Stomach (tissue), 9 donors: Measurements from ENCODE around the gene MED23. TPM values are rescaled to one million over a fixed set of nuclear protein-coding genes. Genes with fewer than 3 reads are reported as not detected.

Experiments
- DNase-seq, 2 donors: peaks; one replicate each; pipeline versions ENCODE4 v3.0.0 to v3.0.0-alpha.2; 2013 to 2019
- H3K27ac ChIP-seq, 5 donors: fragments of 200-600 bp in 4 of 5; sonication (generic) in 4 of 5; one replicate each; pipeline ENCODE4 v1.5.1; 2013 to 2019; ENCODE audit warnings: mild to moderate bottlenecking in 1 of 5, moderate library complexity in 1 of 5
- H3K27me3 ChIP-seq, 3 donors: fragments of 200-600 bp; sonication (generic); one replicate each; pipeline ENCODE4 v1.5.1; 2017 to 2019; ENCODE audit warnings: mixed run types in 1 of 3
- H3K36me3 ChIP-seq, 4 donors: fragments of 200-600 bp; sonication (generic); 1 replicate in 3 of 4; 2 replicates in 1 of 4; pipeline ENCODE4 v1.5.1; 2016 to 2019
- H3K4me1 ChIP-seq, 4 donors: fragments of 200-600 bp; sonication (generic); one replicate each; pipeline ENCODE4 v1.5.1; 2016 to 2019
- H3K4me3 ChIP-seq, 4 donors: fragments of 200-600 bp; sonication (generic) in 3 of 4; one replicate each; pipeline ENCODE4 v1.5.1; 2016 to 2019; ENCODE audit warnings: mild to moderate bottlenecking in 1 of 4
- H3K9me3 ChIP-seq, 4 donors: fragments of 200-600 bp; sonication (generic); one replicate each; pipeline ENCODE4 v1.5.1; 2016 to 2019
- CTCF ChIP-seq, 7 experiments: fragments of 450-650 bp in 4 of 7; fragments of 200-600 bp in 3 of 7; sonication (generic) in 3 of 7; IDR thresholded peaks; one replicate each; pipeline ENCODE4 v1.5.1; 2016 to 2019; ENCODE audit warnings: antibody characterized with exemption in 7 of 7, control low read depth in 2 of 7, mild to moderate bottlenecking in 1 of 7
- EP300 ChIP-seq: sonication (generic); formaldehyde crosslinking; IDR thresholded peaks from one replicate; pipeline ENCODE4 v1.6.1; 2017; ENCODE audit warnings: antibody characterized with exemption
- POLR2A ChIP-seq, 4 donors: fragments of 450-650 bp; IDR thresholded peaks; one replicate each; pipeline ENCODE4 v1.6.1; 2016; ENCODE audit warnings: antibody characterized with exemption in 4 of 4, control low read depth in 2 of 4, mild to moderate bottlenecking in 1 of 4, moderate library complexity in 1 of 4
- POLR2AphosphoS5 ChIP-seq, 3 donors: sonication (generic); formaldehyde crosslinking; IDR thresholded peaks; one replicate each; pipeline ENCODE4 v1.6.1; 2016; ENCODE audit warnings: antibody characterized with exemption in 3 of 3
- WGBS, 5 donors: extraction: QIAGEN DNeasy Blood & Tissue Kit in 3 of 5; methylation state at CpG; one replicate each; pipeline versions ENCODE4 v1.1.5 to v1.1.7; 2013 to 2018; 5-methylcytosine and 5-hydroxymethylcytosine counted together
- intact Hi-C: fragments of 100-400 bp; cut with DNase I; formaldehyde crosslinking; loops from one replicate; pipeline ENCODE4 v1.15.1; 2023; ENCODE audit warnings: low total_unique reads
- polyA plus RNA-seq, 3 donors: library from polyadenylated mRNA; stranded (reverse); fragments of 200-250 nt; gene quantifications; one replicate each; pipeline ENCODE4 v1.2.3, GENCODE V29; 2013
- total RNA-seq, 5 donors: library from RNA; depleted of rRNA; stranded (reverse); fragments of >200 nt; gene quantifications; one replicate each; pipeline versions ENCODE4 v1.1.0 to v1.2.3, GENCODE V29; 2014 to 2016
- donor health status: healthy with polysubstance abuse.
- donor health status: Bipolar disorder and iron deficiency.
- donor health status: healthy.

The MED23 gene
- total and polyA plus RNA-seq, 8 donors = 4.0 to 107 (median 13.7) TPM

GRCh38 chr6:131588643-131589042 lies 39.4 kb downstream of the MED23 start:
- Histone ChIP-seq H3K27ac (no peak overlapping the region), H3K27me3 (no peaks in the 10 kb centered on the region), H3K9me3 (no peaks in the 10 kb centered on the region), H3K36me3 (peaks cover 55 to 100% (median 100%) of the 10 kb centered on the region in 4 donors), H3K4me3 (no peak overlapping the region), H3K4me1 (no peaks in the 10 kb centered on the region)
- no peak for DNase-seq
- intact Hi-C loops = no loop called here
- TF ChIP-seq POLR2AphosphoS5 (IDR thresholded peaks at IDR 0.05) (no peak), CTCF (IDR thresholded peaks at IDR 0.05) (no peak), POLR2A (IDR thresholded peaks at IDR 0.05) (no peak), EP300 (no peak)
- 86 to 94% (median 90%) methylated on average over 2 of the region's 2 CpGs for WGBS, 5 donors

- WGBS, 5 donors = 90 to 97% (median 95%) methylated on average over 4 of the region's 4 CpGs
- no peak for DNase-seq
- H3K4me1 ChIP-seq = no peaks in the 10 kb centered on the region
- no peak for TF ChIP-seq POLR2AphosphoS5 (IDR thresholded peaks at IDR 0.05)
- TF ChIP-seq POLR2A (IDR thresholded peaks at IDR 0.05) = no peak
- TF ChIP-seq EP300 = no peak
- TF ChIP-seq CTCF (IDR thresholded peaks at IDR 0.05) = no peak
- H3K27ac ChIP-seq = no peak overlapping the region
- intact Hi-C loops = no loop called here
- no peaks in the 10 kb centered on the region for H3K27me3 ChIP-seq
- H3K4me3 ChIP-seq = no peak overlapping the region
- H3K9me3 ChIP-seq = no peaks in the 10 kb centered on the region
- H3K36me3 ChIP-seq = peaks cover 50 to 100% (median 100%) of the 10 kb centered on the region in 4 donors
Measured at GRCh38 chr6:131587909-131588308, 40.1 kb downstream of the MED23 start.

GRCh38 chr6:131586543-131586942 lies 41.5 kb downstream of the MED23 start:
- peaks cover 44 to 100% (median 99%) of the 10 kb centered on the region in 4 donors for H3K36me3 ChIP-seq
- WGBS, 5 donors = 88 to 96% (median 92%) methylated on average over 4 of the region's 4 CpGs

GRCh38 chr6:131581523-131581922 lies 46.5 kb downstream of the MED23 start:
- no peak for TF ChIP-seq EP300
- TF ChIP-seq POLR2A (IDR thresholded peaks at IDR 0.05) = no peak
- no peak for TF ChIP-seq POLR2AphosphoS5 (IDR thresholded peaks at IDR 0.05)
- TF ChIP-seq CTCF (IDR thresholded peaks at IDR 0.05) = no peak

More at GRCh38 chr6:131586543-131586942, 41.5 kb downstream of the MED23 start:
- H3K27me3 ChIP-seq = no peaks in the 10 kb centered on the region
- intact Hi-C loops = no loop called here
- no peak overlapping the region for H3K27ac ChIP-seq
- TF ChIP-seq EP300 = no peak
- no peak for TF ChIP-seq POLR2A (IDR thresholded peaks at IDR 0.05)
- TF ChIP-seq CTCF (IDR thresholded peaks at IDR 0.05) = no peak
- no peak for TF ChIP-seq POLR2AphosphoS5 (IDR thresholded peaks at IDR 0.05)
- no peak for DNase-seq
- no peaks in the 10 kb centered on the region for H3K9me3 ChIP-seq
- H3K4me1 ChIP-seq = no peaks in the 10 kb centered on the region
- no peak overlapping the region for H3K4me3 ChIP-seq

More at GRCh38 chr6:131581523-131581922, 46.5 kb downstream of the MED23 start:
- no peak overlapping the region for H3K27ac ChIP-seq
- DNase-seq = no peak
- H3K36me3 ChIP-seq = peaks cover 11 to 97% (median 93%) of the 10 kb centered on the region in 4 donors
- H3K4me1 ChIP-seq = no peaks in the 10 kb centered on the region
- intact Hi-C loops = no loop called here
- no peak overlapping the region for H3K4me3 ChIP-seq
- no peaks in the 10 kb centered on the region for H3K9me3 ChIP-seq
- no peaks in the 10 kb centered on the region for H3K27me3 ChIP-seq
